Natural killer cell (primary cell): ENCODE results near the gene NFASC. TPM values are rescaled to one million over a fixed set of nuclear protein-coding genes. Genes with fewer than 3 reads are reported as not detected.

Source experiments
- ATAC-seq, 3 donors: fragments of 150-1000 bp in 2 of 3; fragments of 200-7000 bp in 1 of 3; cut with Tn5 transposase; 1 replicate in 1 of 3; 2 replicates in 2 of 3; pipeline ENCODE4 v1.10.0; 2021; ENCODE audit warnings: mild to moderate bottlenecking in 2 of 3, moderate library complexity in 2 of 3
- DNase-seq, 2 donors: peaks; one replicate each; pipeline versions ENCODE4 v3.0.0 to v3.0.0-alpha.2; 2013 to 2021; ENCODE audit warnings: mixed read lengths in 1 of 2
- H3K27ac ChIP-seq: one replicate; pipeline ENCODE4 v1.5.1; 2013; ENCODE audit warnings: mild to moderate bottlenecking, low read length
- H3K27me3 ChIP-seq: one replicate; pipeline ENCODE4 v1.6.1; 2013; ENCODE audit warnings: low read length; ENCODE audit not compliant: control insufficient read depth, insufficient read depth
- H3K36me3 ChIP-seq: one replicate; pipeline ENCODE4 v1.6.1; 2013; ENCODE audit warnings: low read length; ENCODE audit not compliant: control insufficient read depth, insufficient read depth
- H3K4me1 ChIP-seq: one replicate; pipeline ENCODE4 v1.6.1; 2013; ENCODE audit warnings: low read length; ENCODE audit not compliant: control insufficient read depth, insufficient read depth
- H3K4me3 ChIP-seq: one replicate; pipeline ENCODE4 v1.5.1; 2013; ENCODE audit warnings: low read length
- H3K9me3 ChIP-seq: one replicate; pipeline ENCODE4 v1.6.1; 2013; ENCODE audit warnings: low read length; ENCODE audit not compliant: control insufficient read depth, insufficient read depth
- H3K27ac Mint-ChIP-seq, 2 donors: one replicate each; pipeline ENCODE4 v1.8.0; 2022; ENCODE audit warnings: mild to moderate bottlenecking in 2 of 2, mixed read lengths in 2 of 2, moderate library complexity in 1 of 2
- H3K27me3 Mint-ChIP-seq, 2 donors: one replicate each; pipeline ENCODE4 v1.8.0; 2022; ENCODE audit warnings: low read depth in 2 of 2, mixed read lengths in 2 of 2
- H3K36me3 Mint-ChIP-seq: one replicate; pipeline ENCODE4 v1.8.0; 2022; ENCODE audit warnings: mixed read lengths
- H3K4me1 Mint-ChIP-seq, 2 donors: one replicate each; pipeline ENCODE4 v1.8.0; 2022; ENCODE audit warnings: mixed read lengths in 2 of 2
- H3K4me3 Mint-ChIP-seq: one replicate; pipeline ENCODE4 v1.8.0; 2022; ENCODE audit warnings: mild to moderate bottlenecking, moderate library complexity, mixed read lengths
- H3K9me3 Mint-ChIP-seq, 2 donors: one replicate each; pipeline ENCODE4 v1.8.0; 2022; ENCODE audit warnings: mixed read lengths in 2 of 2
- CTCF ChIP-seq: fragments of 200-600 bp; IDR thresholded peaks from one replicate; pipeline ENCODE4 v1.8.0; 2022; ENCODE audit warnings: antibody characterized with exemption
- WGBS: methylation state at CpG from one replicate; pipeline ENCODE4 v1.1.7; 2013; ENCODE audit warnings: missing lambda C conversion rate; ENCODE audit not compliant: insufficient coverage; 5-methylcytosine and 5-hydroxymethylcytosine counted together
- intact Hi-C: fragments of 100-400 bp; cut with micrococcal nuclease; formaldehyde crosslinking; loops from one replicate; pipeline ENCODE4 v1.14.2; 2022
- total RNA-seq, 4 donors: library from RNA; stranded (reverse); fragments of 120-200 nt in 1 of 4; gene quantifications; one replicate each; pipeline versions ENCODE4 v1.2.3 to v1.2.4, GENCODE V29; 2013 to 2022

The NFASC gene
- total RNA-seq, 3 donors from 2014 or later (not counting 1 experiment from before 2014, with no cell fraction given) = 0.09 to 0.27 TPM; not detected in 1

DNA sequence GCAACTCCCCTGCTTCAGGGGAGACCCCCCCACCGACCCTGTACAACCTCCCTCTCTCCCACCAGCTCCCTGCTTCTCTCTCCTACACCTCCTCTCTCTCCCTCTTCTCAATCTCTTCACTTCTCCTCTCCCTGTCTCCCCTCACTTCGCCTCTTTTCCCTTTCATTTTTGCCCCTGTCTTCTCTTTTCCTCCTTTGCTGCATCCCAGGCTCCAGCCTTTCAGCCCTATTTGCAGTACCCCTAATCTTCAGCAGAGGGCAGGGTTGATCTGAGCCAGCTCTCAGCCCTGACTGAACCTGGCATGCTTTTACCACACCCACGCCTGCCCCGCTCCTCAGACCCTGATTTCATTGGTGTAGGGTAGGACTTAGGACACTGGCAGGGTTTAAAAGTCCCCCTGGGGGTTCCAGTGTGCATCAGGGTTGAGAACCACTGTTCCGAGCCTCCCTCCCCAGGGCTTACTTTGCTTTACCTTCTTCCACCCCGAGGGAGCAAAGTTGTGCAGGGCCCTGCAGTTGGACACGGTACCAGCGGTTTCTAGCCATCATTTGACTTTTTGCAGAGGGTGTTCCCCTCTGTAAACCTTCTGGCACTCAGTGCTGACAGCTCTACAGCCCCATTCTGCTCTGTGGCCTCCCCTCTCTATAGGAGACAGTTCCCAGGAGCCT lies 105.0 kb downstream of the NFASC start:
- 48% methylated on average over 8 of the region's 8 CpGs for WGBS
- DNase-seq (peak in 1 of 2 donors; percentile 68), ATAC-seq (peak; percentile 62 to 82 (median 69))
- Histone ChIP-seq H3K4me1 (peaks cover 8% of the 10 kb centered on the region), H3K27me3 (no peaks in the 10 kb centered on the region), H3K9me3 (no peaks in the 10 kb centered on the region), H3K27ac (no peak overlapping the region), H3K4me3 (no peak overlapping the region), H3K36me3 (no peaks in the 10 kb centered on the region)
- Mint-ChIP-seq H3K4me3 (no peak overlapping the region), H3K27ac (no peak overlapping the region), H3K36me3 (no peaks in the 10 kb centered on the region), H3K9me3 (no peaks in the 10 kb centered on the region), H3K27me3 (peaks cover 6 to 34% of the 10 kb centered on the region in 2 donors), H3K4me1 (no peaks in the 10 kb centered on the region)
- peak; percentile 62 for TF ChIP-seq CTCF
- intact Hi-C loops = loop anchor here (1.0 to 10.0 kb wide), 3 partner anchors 89 to 281 kb away; no protein-coding TSS in a partner anchor

- Mint-ChIP-seq H3K36me3 (no peaks in the 10 kb centered on the region), H3K9me3 (no peaks in the 10 kb centered on the region), H3K4me1 (no peaks in the 10 kb centered on the region), H3K27ac (no peak overlapping the region), H3K27me3 (peaks cover 5 to 34% of the 10 kb centered on the region in 2 donors), H3K4me3 (no peak overlapping the region)
- H3K27ac ChIP-seq = no peak overlapping the region
- H3K4me3 ChIP-seq = no peak overlapping the region
- 91% methylated on average over 11 of the region's 13 CpGs for WGBS
- DNase-seq = no peak
- H3K9me3 ChIP-seq = no peaks in the 10 kb centered on the region
- intact Hi-C loops = loop anchor here (10.0 kb wide), 1 partner anchor 88 kb away; no protein-coding TSS in a partner anchor
- no peaks in the 10 kb centered on the region for H3K36me3 ChIP-seq
- H3K27me3 ChIP-seq = no peaks in the 10 kb centered on the region
- no peak for TF ChIP-seq CTCF
- peaks cover 8% of the 10 kb centered on the region for H3K4me1 ChIP-seq
- ATAC-seq = no peak
Observed at GRCh38 chr1:204976646-204977045, 106.0 kb downstream of the NFASC start.

GRCh38 chr1:204977318-204977717 lies 106.7 kb downstream of the NFASC start:
- Mint-ChIP-seq H3K9me3 (no peaks in the 10 kb centered on the region), H3K36me3 (no peaks in the 10 kb centered on the region), H3K27ac (no peak overlapping the region), H3K4me3 (no peak overlapping the region), H3K4me1 (no peaks in the 10 kb centered on the region), H3K27me3 (peaks cover 4 to 34% of the 10 kb centered on the region in 2 donors)
- H3K27me3 ChIP-seq = no peaks in the 10 kb centered on the region
- peaks cover 8% of the 10 kb centered on the region for H3K4me1 ChIP-seq
- no peaks in the 10 kb centered on the region for H3K36me3 ChIP-seq
- H3K4me3 ChIP-seq = no peak overlapping the region
- H3K27ac ChIP-seq = no peak overlapping the region
- no peaks in the 10 kb centered on the region for H3K9me3 ChIP-seq
- DNase-seq (peak in 1 of 2 donors; percentile 38), ATAC-seq (peak in 1 of 3 donors; percentile 53)
- intact Hi-C loops = loop anchor here (10.0 kb wide), 1 partner anchor 87 kb away; no protein-coding TSS in a partner anchor
- 30% methylated on average over 8 of the region's 8 CpGs for WGBS
- TF ChIP-seq CTCF = no peak
